Stimulated activated CD4-positive, alpha-beta T cell treated with anti-CD3 and anti-CD28 coated beads, TNF-alpha, amount 100 ng/mL, for 4 hours (primary cell): ENCODE data around the gene TUBGCP3.
"Not testable (repeated sequence)": the region's sequence is repeated elsewhere in the genome, so short reads cannot be mapped to it uniquely, and the experiment has no call there.

ENCODE experiments used
- DNase-seq, 3 experiments: peaks; one replicate each; pipeline ENCODE4 v3.0.0-alpha.2; 2020; ENCODE audit warnings: low read depth in 3 of 3

TUBGCP3 gene

GRCh38 chr13:112526146-112526853 is 61.7 kb downstream of the TUBGCP3 start:
- no peak for DNase-seq

GRCh38 chr13:112525356-112525945 is 62.5 kb downstream of the TUBGCP3 start:
- no peak for DNase-seq

GRCh38 chr13:112522578-112522977 is 65.4 kb downstream of the TUBGCP3 start:
- DNase-seq, result no peak

GRCh38 chr13:112521073-112521685 is 66.8 kb downstream of the TUBGCP3 start:
- no peak for DNase-seq

GRCh38 chr13:112519517-112520060 is 68.4 kb downstream of the TUBGCP3 start:
- no peak for DNase-seq

GRCh38 chr13:112516218-112516617 is 71.7 kb downstream of the TUBGCP3 start:
- DNase-seq, result no peak

GRCh38 chr13:112513761-112514160 is 74.2 kb downstream of the TUBGCP3 start:
- no peak for DNase-seq

GRCh38 chr13:112510987-112511685 is 76.8 kb downstream of the TUBGCP3 start:
- no peak for DNase-seq

- no peak for DNase-seq
These were observed 77.8 kb downstream of the TUBGCP3 start for GRCh38 chr13:112510002-112510780.

GRCh38 chr13:112509190-112509589 is 78.8 kb downstream of the TUBGCP3 start:
- no peak for DNase-seq

- DNase-seq, result no peak
These were observed 81.9 kb downstream of the TUBGCP3 start for GRCh38 chr13:112506046-112506445.

GRCh38 chr13:112496166-112496565 is 91.8 kb downstream of the TUBGCP3 start:
- DNase-seq, result no peak

- DNase-seq, result no peak
These were observed 92.5 kb downstream of the TUBGCP3 start for GRCh38 chr13:112495465-112495864.

GRCh38 chr13:112489199-112489598 is 98.8 kb downstream of the TUBGCP3 start:
- no peak for DNase-seq

- not testable (repeated sequence) for DNase-seq
These were observed 99.5 kb downstream of the TUBGCP3 start for GRCh38 chr13:112488343-112489050.

GRCh38 chr13:112487127-112487517 is 100.8 kb downstream of the TUBGCP3 start:
- no peak for DNase-seq

GRCh38 chr13:112486386-112487126 is 101.4 kb downstream of the TUBGCP3 start:
- DNase-seq, result no peak

- not testable (repeated sequence) for DNase-seq
These were observed 102.1 kb downstream of the TUBGCP3 start for GRCh38 chr13:112485814-112486213.

GRCh38 chr13:112483299-112483698 is 104.7 kb downstream of the TUBGCP3 start:
- no peak for DNase-seq

GRCh38 chr13:112481458-112481857 is 106.5 kb downstream of the TUBGCP3 start:
- no peak for DNase-seq
